ENCODE measurements around the gene TSHZ2.
A peak's percentile ranks its signal among the peaks of the same experiment; 100 is the strongest.

The TSHZ2 gene

DNA sequence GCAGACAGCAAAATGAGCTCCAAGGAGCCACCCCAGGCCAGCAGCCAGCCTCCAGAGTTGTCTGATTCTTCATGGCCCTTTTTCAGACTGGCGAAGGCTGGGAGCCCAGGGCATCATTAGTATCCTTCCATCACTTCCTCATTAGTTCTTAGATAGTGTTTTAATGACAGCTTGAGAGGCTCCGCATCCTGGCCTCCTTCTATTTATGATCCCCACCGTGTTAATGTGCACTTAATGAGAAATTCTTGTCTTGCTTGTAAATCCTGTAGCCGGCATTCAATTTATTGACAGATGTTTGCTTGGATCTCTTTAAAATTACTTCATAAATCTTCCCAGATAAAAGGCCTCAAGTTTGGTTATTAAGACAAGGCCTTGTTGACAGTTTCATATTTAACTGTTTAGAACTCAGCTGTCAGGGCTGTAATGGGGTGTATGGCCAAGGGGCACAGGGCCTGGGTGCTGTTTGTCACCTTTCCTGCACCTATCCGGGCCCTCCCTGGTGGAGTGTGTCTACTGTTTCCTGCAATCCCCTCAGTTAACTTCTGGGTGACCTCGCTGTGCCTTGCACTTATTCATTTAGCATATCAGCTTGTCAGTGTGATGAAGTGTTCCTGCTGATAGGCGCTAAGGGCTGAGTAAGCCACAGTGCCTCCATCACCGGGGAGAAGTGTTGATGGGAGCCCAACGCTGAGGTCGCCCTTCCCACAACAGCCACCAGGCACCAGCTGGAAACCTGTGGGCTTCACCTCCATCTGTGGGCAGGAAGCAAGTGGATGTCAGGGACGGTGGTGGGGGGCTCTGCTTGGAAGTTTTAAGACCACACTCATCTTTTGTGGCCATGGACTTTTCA, 169.3 kb downstream of the TSHZ2 start:
- no peak for DNase-seq

DNA sequence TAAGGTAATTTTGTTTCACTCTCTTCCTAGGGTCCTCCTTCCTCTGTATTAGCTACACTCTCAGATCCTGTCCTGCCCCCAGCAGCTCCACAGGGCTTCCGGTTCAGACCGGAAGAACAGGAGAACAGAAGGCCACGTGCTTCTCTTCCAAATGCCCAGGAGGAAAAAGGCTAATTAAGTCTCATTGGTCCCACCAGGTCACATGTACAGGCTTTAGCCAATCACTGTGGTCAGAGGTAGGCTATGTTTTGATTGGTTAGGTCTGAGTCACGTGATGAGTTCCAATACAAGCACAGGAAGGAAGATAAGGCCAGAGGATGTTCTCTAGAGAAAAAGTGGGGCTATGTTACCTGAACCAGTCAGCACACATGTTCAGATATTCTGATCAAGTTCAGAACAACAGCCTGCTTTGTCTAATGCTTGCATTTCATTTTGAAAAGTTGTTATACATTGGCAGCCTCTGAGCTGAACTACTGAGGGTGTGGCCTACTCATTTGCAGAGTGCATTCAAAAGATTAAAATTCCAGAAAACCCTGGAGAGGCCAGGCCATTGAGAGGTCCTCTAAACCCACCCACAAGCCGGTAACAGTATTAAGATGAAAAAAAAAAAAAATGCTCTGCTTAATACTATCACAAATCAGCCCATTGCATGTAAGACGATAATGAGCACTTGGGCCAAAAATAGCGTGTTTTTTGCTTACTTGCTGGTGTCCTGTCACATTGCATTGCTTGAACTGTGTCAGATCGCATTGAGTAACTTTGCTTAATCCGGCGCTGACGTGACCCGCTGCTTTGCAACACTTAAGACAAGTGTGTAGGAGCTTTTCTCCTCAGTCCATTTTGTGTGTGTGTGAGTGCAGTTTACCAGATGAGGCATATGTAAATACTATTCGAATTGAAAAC, 170.3 kb downstream of the TSHZ2 start:
- DNase-seq: no peak

DNA sequence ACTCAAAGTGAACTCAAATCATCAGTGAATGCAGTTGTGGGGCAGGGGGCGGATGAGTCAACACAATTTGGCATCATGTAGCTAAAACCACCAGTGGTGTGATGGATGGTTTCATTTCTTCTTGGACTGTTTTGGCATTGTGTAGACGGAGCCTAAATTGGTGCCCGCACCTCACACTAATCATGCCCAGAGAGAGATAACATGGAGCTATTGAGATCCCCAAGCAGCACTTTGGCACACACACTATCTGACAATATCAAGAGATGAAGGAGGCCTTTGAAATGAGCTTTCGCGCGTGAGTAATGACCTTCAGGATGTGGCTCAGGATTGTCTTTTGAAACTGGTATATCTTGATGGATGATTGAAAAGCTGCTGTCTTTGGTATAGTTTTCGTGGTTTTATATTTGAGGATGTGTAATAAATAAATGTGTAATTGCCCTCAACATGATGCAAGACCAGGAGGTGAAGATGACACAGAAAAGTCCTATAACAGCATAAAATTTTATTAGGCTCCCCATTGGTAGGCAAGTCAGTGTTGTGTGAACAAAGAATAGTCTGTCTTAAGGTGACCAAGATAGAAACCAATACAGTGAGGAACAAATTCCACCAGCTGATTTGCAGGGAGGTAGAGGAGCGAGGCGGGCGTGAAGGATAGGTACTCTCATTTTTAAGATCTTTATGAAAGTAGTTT, 174.2 kb downstream of the TSHZ2 start:
- peak; percentile 63 for DNase-seq

DNA sequence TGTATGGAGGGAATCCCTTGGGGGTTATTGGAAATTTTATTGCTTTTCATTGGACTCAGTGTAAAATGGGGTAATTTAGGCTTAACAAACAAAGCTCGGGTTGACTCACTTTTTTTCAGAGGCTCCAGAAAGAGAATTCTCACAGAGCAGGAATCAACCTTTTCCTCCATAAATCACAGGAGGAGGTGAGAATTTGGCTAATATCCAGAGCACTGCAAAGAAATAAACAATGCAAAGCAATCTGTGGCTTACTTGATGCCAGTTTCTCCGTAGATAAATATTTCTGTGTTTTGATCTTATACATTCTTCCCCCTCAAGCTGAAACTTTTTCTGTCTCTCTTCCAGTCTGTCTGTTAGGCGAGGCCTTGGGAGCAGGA, 176.6 kb downstream of the TSHZ2 start:
- no peak for DNase-seq

DNA sequence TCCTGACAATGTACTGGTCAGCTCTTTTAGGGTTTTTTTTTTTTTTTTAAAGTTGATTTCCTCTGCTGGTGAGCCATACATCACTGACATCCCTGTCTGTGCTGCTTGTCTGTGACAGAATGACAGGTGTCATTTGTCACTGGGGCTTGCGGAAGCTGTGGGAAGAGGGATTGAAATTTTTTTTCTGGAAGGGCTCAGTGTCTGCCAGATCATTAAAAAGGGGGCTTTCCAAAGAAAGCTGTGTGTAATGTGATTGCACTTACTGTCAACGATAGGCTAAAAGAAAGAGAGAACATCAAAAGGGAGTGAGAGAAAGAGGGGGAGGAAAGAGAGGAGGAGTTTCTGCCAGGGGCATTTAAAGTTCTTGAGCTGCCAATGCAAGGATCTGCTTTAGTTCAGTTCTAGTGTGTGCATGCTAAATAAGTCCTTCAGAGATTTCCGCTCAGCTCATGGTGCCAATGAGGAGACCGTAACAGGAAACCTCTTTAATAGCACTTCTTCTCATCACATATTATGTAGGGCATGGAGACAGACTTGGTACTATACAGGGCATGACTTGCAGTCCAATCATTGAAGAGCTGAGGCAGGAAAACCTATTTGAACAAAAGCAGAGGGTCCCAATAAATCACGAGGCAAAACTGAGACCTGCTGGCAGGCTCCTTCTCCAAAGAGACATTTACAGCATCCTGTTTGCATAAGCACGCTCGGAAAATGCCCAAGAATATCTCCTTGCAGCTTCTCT, 177.2 kb downstream of the TSHZ2 start:
- DNase-seq: no peak

DNA sequence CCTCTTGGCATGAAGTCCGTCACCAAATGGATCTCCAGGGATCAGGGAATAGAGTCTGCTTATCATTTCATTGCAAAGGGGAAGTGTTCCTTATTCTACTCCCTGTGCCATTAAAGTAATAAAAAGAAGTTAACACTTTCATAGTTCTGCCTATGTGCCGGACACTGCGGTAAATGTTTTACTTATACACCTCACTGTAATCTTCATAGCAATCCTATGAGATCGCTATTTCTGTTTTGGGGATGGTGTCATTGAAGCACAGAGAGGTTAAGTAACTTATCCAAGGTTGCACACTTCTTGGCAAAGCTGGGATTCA, 177.7 kb downstream of the TSHZ2 start:
- no peak for DNase-seq

DNA sequence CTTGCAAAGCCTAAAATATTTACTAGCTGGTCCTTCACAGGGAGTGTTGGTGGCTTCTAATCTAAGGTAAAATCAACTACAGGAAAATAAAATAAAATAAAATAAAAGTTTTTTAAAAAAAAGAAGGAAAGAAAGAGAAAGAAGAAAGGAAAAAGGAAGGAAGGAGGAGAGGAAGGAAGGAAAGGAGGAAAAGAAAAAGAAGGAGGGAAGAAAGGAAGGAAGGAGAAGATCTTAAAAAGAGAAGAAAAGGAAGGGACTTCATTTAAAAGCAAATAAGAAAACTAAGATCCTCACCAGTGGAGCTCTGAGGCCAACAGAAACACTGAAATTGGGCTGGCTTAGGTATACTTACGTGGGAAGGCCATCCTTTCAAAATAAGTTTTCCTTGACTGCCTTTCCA, 178.4 kb downstream of the TSHZ2 start:
- no peak for DNase-seq

DNA sequence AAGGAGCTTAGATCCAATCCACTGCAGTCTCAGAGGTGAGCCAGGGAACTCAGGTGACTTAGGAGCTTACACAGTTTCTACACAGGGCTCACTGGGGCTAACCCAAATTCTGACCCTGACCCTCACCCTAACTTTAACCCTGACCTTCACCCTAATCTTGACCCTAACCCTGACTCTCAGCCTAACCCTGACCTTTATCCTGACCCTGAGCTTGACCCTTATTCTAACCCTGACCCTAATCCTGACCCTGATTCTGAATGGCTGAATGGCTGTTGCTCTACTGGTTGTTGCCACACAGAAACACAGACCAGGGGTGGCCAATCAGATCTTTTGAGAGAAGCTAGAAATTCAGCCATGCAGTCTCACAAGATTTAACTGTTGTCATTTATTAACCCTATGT, 180.1 kb downstream of the TSHZ2 start:
- DNase-seq: no peak

DNA sequence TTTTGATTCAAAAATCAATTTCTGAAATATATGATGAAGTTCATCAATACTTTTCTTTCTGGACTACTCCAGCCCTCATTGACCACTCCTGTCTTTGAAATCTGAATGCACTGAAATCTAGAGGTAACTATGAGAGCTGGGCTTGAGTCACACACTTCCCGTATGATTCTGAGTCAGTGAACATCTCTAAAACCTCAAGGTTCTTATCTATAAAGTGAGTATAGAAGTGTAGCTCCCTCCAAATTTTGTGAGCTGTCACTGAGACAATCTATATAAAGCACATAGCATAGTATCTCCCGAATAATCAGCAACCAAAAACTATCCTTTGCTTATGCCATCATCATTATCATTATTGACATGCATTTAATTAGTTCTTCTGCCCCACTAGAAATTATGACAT, 182.4 kb downstream of the TSHZ2 start:
- DNase-seq: no peak

DNA sequence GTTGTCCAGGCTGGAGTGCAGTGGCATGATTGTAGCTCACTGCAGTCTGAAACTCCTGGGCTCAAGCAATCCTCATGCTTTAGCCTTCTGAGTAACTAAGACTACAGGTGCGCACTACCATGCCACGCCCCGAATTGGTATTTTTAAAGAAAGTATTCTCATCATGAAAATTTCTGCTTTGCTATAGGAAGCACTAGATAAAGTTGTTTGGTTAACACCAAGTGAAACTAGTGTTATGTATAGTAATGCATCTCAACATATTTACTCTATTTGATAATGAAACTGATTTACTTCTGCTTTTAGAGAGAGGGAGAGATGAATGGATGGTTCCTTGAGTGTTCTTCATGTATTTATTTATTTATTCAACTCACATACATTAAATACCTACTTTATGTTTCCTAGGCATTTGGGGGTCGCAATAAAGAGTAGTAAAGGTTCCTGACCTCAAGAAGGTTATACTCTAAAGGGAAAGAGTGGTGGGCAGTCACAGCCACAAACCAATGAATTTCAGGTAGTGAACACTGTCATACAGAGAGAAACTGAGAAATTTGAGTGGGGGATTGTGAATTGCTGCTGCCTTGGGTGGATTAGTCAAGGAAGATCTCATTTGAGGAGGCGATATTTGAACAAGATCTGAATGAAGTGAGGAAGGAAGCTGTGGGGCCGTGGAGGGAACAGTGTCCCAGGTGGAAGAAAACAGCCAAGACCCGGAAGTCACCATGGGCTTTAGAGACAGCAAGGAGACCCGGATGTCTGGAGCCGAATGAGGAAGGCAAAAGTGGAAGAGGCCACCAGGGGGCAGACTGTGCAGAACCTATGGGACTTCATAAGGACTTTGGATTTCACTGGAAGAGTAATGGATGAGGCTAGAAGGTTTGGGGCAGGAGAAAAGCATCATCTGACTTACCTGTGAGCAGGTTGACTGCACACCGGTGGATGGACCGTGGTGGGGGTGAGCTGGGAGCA, 185.6 kb downstream of the TSHZ2 start:
- DNase-seq: peak; percentile 70

DNA sequence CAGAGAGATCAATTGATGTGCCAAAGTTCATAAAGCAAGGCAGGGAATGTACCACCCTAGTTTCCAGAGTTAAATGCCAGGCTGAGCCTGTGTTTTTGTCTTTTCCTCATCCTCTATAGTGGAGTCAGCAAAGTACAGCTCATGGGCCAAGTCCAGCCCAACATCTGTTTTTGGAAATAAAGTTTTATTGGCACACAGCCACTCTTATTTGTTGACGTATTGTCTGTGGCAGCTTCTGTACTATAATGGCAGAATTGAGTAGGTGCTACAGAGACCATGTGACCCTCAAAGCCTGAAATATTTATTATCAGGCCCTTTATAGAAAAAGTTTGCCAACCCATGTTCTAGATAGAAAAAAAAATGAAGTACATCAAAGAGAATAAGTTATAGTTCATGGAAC, 187.0 kb downstream of the TSHZ2 start:
- no peak for DNase-seq

DNA sequence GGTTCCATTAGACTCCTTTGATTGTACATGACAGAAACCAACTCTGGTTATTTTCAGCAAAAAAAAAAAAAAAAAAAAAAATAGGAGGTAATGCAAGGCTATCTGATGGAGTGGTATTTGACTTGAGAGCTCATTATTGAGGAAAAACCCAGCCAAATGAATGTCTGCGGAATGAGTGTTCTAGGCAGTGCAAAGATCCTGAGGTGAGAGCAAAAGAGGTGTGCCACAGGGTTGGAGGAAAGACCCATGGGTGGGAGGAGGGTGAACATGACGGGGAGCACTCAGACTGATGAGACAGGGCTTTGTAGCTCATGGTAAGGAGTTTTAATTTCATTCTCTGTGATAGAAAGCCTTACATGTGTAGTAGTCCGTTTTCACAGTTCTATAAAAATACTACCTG, 188.9 kb downstream of the TSHZ2 start:
- no peak for DNase-seq

DNA sequence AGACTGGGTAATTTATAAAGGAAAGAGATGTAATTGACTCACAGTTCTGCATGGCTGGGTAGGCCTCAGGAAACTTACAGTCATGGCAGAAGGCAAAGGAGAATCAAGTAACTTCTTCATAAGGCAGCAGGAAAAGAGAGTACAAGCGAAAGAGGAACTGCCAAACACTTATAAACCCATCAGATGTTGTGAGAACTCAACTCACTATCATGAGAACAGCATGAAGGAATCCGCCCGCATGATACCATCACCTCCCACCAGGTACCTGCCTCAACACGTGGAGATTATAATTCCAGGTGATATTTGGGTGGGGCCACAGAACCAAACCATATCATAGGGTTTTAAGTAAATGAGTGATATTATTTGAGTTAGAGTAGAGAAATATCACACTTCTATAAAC, 189.3 kb downstream of the TSHZ2 start:
- DNase-seq: no peak

DNA sequence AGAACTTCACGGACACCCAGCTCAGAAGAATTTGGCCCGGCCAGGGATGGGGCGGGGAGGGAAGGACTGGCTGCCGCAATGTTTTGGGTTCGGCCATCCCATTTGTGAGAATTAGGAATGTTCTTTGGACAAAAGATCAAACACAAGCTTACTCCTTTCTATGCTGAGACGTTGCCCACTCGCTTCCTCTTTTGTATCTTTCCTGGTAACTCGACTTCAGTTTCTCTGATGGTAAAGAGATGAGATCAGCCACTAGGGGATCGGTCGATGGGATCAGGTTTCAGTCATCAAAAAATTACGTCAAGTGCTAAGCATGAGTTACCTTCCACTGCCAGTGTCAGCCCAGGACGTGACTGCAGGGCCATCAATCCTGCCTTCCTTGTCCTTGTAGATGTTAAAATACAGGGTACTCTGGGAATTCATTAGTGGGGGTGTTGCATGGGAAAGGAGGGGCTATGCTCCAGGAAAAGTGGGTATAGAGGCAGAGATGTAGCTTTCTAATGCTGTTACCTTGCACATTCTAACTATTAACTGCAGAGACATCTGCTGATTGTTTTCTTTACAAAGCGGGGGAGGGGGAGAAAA, 190.2 kb downstream of the TSHZ2 start:
- DNase-seq: no peak

DNA sequence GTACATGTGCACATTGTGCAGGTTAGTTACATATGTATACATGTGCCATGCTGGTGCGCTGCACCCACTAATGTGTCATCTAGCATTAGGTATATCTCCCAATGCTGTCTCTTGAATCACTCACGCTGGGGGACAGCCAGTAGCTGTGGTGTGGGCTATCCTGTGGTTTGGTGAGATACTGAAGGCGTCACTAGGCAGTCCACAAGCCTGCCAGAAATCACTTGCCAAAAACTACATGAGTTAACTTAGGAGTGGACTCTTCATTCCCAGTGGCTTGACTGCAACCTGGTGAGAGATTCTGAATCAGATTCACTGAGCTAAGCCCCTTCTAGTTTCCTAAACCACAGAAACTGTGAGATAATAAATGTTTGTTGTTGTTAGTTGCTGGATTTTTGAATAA, 191.3 kb downstream of the TSHZ2 start:
- no peak for DNase-seq

DNA sequence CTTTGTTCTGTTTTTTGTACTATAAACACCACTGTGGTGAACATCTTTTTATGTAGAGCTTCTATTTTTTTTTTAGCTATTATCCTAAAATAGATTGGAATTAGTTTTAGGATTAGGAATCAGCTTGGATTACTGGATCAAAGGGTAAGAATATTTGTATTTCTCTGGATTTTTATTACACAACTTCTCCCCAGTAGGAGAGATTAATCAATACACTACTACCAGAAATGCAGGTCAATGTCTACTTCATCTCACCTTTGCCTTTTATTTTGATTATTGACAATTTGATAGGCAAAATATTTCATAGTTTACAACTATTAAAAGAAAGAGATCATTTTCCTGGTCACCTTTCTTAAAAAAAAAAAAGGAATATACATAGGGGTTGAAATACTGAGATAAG, 191.9 kb downstream of the TSHZ2 start:
- no peak for DNase-seq

DNA sequence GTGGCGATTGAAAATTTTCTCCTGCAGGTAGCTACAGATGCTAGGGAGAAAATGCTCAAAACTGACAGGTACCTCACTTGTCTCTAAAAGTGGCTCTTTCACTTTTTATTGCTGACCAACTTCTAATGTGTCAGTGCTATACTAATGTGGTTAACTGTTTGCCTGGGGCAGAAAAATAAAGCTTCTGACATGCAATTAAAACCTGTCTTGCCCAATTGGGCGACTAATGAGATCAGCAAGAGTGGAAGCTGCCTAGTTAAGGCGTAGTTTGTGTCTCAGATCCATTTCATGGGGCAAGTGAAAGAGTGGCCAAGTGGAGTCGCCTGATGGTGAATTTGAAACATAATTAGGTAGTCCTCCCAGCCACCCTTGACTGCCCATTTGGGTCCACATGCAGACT, 193.3 kb downstream of the TSHZ2 start:
- no peak for DNase-seq

DNA sequence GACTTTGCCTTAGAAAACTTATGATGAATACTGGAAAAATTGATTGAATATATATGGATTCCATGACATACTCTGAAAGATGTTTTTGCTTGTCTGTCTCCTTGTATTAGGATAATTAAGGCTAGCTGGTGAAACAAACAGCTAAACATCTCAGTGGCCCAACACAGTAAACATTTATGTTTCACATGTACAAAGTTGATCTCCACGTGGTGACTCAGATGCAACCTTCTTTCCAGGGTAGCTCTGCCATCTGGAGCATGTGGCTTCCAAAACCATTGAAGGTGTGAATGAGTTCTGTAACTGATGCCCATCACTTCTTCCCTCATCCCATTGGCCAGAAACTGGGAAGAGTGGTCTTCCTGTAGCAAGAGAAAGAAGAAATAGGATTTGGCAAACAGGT, 196.3 kb downstream of the TSHZ2 start:
- no peak for DNase-seq

DNA sequence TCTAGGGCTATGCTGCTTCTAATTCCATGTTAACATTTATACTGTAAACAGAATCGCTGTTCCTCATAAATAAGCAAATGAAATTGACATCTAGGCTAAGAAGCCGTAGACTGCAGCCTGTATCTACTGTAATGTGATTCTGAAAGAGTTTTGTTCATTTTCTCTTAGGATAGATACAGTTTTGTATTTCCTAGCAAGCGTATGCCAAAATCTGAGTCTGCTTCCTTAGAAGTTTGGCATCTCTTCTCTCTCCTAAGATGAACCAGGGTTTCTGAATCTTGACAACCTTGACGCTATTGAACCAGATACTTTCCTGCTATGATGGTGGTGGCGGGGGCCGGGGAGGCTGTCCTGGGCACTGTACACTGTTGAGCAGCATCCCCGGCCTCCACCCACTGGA, 198.0 kb downstream of the TSHZ2 start:
- DNase-seq: no peak

DNA sequence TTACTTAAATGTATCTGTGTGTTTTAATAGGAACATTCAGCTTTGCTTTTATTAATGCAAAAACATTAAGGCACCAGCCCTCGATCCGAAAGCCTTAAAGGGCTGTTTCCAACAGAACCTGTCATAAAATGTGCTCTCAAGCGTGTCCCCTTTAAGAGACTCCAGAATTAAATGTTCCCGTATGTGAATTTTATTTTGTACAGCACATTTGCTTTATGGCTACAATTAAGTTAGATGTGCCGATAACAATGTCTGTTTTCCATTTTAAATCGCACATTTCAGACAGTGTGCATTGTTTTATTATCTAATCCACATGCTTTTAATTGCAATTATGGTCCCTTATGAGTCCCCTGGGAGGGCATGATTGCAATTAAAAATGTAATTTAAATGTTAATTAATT, 198.9 kb downstream of the TSHZ2 start:
- DNase-seq: no peak

DNA sequence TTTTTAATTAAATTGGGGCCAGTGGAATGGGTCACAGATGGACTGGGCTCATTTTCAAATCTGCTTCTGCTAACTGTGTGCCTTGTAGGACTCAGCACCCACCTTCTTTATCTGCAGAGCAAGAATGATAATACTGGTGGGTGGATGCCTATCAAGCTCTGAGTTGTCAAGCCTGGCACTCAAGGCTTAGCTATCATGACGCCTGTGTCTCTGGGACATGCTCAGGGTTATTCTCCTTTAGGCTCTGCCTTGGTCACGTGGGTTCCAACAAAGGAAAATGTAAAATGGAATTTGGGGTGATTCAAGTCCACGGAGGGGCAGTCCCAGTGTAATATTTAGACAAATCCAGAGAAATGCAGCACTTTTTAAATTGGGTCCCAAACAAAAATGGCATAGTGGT, 202.3 kb downstream of the TSHZ2 start:
- DNase-seq: no peak

All from stimulated activated CD8-positive, alpha-beta memory T cell treated with anti-CD3 and anti-CD28 coated beads, Interleukin-4, amount 100 ng/mL, for 48 hours (primary cell).